ENCODE data around the gene GPRIN3. TPM values are rescaled to one million over a fixed set of nuclear protein-coding genes. Genes with fewer than 3 reads are reported as not detected.

Gene GPRIN3
- total RNA-seq, 1 experiment from 2014 or later: not detected

DNA sequence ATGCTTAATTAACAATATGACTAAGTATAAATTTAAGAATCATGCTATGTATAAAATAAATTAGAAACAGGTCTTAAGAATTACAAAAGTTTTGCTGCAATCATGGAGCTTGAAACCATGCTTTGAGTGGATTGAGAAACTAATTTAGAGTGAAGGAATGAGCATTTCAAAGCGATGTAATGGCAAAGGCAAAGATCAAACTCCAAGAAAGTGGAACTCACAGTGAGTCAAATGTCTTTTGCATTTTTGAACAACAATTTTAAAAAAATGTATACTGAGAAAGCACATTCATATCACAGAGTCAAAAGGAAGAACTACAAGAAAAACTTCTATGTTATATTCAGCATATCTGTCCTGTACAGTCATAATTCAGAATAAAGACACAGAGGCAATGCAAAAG is 6.6 kb downstream of the GPRIN3 start:
- Histone ChIP-seq H3K36me3 (ENCODE audit: insufficient read depth, low read length, poor library complexity, severe bottlenecking) (no peaks in the 10 kb centered on the region), H3K27ac (ENCODE audit: low read depth, low read length, poor library complexity, severe bottlenecking) (no peak overlapping the region), H3K4me3 (ENCODE audit: low read depth, low read length, poor library complexity, severe bottlenecking) (no peak overlapping the region), H3K4me1 (ENCODE audit: insufficient read depth, low read length, poor library complexity, severe bottlenecking) (peaks cover 7% of the 10 kb centered on the region), H3K27me3 (replicated peaks; ENCODE audit: insufficient read depth, low read depth, low read length, poor library complexity) (no peaks in the 10 kb centered on the region), H3K9me3 (ENCODE audit: low read depth, low read length, poor library complexity, severe bottlenecking) (no peaks in the 10 kb centered on the region)
- intact Hi-C loops (cut with micrococcal nuclease; ENCODE audit: unreplicated experiment): no loop called here
- POLR2A ChIA-PET (ENCODE audit: low non-redundant PET): no interaction called here
- BruUV-seq (replicated peaks): no TSS peak
- CTCF ChIA-PET: no interaction called here
- TF ChIP-seq, protein P1, sequence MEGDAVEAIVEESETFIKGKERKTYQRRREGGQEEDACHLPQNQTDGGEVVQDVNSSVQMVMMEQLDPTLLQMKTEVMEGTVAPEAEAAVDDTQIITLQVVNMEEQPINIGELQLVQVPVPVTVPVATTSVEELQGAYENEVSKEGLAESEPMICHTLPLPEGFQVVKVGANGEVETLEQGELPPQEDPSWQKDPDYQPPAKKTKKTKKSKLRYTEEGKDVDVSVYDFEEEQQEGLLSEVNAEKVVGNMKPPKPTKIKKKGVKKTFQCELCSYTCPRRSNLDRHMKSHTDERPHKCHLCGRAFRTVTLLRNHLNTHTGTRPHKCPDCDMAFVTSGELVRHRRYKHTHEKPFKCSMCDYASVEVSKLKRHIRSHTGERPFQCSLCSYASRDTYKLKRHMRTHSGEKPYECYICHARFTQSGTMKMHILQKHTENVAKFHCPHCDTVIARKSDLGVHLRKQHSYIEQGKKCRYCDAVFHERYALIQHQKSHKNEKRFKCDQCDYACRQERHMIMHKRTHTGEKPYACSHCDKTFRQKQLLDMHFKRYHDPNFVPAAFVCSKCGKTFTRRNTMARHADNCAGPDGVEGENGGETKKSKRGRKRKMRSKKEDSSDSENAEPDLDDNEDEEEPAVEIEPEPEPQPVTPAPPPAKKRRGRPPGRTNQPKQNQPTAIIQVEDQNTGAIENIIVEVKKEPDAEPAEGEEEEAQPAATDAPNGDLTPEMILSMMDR (conservative IDR thresholded peaks at IDR 0.05; ENCODE audit: low read depth, low read length): no peak
- no peak for TF ChIP-seq EZH2 (IDR thresholded peaks at IDR 0.05; ENCODE audit: borderline replicate concordance, low read depth, low read length, poor library complexity, severe bottlenecking)
- no peak for DNase-seq (ENCODE audit: low spot score)

DNA sequence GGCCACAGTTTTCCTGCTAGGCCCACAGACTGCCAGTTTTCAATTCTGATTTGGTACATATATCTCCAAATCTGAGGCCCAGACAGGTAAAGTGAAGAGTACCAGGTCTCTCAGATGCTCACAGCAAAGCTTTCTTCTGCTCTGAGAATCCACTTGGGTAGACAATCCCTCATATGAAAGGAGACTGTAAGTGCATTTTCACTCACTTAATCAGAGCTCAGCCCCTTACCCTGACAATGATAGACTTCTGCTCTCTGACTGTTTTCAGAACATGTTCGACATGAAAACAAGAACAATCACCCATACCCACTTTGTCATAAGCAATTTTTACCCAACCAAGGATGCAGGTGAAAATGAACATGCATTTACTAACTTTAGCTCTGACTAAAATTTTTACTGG is 7.1 kb downstream of the GPRIN3 start:
- no peak overlapping the region for H3K4me3 ChIP-seq (ENCODE audit: low read depth, low read length, poor library complexity, severe bottlenecking)
- no peaks in the 10 kb centered on the region for H3K9me3 ChIP-seq (ENCODE audit: low read depth, low read length, poor library complexity, severe bottlenecking)
- H3K4me1 ChIP-seq (ENCODE audit: insufficient read depth, low read length, poor library complexity, severe bottlenecking): peaks cover 7% of the 10 kb centered on the region
- BruUV-seq (replicated peaks): no TSS peak
- no peak for DNase-seq (ENCODE audit: low spot score)
- POLR2A ChIA-PET (ENCODE audit: low non-redundant PET): no interaction called here
- CTCF ChIA-PET: no interaction called here
- H3K27ac ChIP-seq (ENCODE audit: low read depth, low read length, poor library complexity, severe bottlenecking): no peak overlapping the region
- intact Hi-C loops (cut with micrococcal nuclease; ENCODE audit: unreplicated experiment): no loop called here
- TF ChIP-seq, protein P1 (conservative IDR thresholded peaks at IDR 0.05; ENCODE audit: low read depth, low read length): no peak
- no peak for TF ChIP-seq EZH2 (IDR thresholded peaks at IDR 0.05; ENCODE audit: borderline replicate concordance, low read depth, low read length, poor library complexity, severe bottlenecking)
- no peaks in the 10 kb centered on the region for H3K27me3 ChIP-seq (replicated peaks; ENCODE audit: insufficient read depth, low read depth, low read length, poor library complexity)
- no peaks in the 10 kb centered on the region for H3K36me3 ChIP-seq (ENCODE audit: insufficient read depth, low read length, poor library complexity, severe bottlenecking)

- no TSS peak for BruUV-seq (replicated peaks)
- ChIA-PET CTCF (no interaction called here), POLR2A (ENCODE audit: low non-redundant PET) (no interaction called here)
- Histone ChIP-seq H3K27me3 (replicated peaks; ENCODE audit: insufficient read depth, low read depth, low read length, poor library complexity) (no peaks in the 10 kb centered on the region), H3K27ac (ENCODE audit: low read depth, low read length, poor library complexity, severe bottlenecking) (no peak overlapping the region), H3K4me3 (ENCODE audit: low read depth, low read length, poor library complexity, severe bottlenecking) (no peak overlapping the region), H3K4me1 (ENCODE audit: insufficient read depth, low read length, poor library complexity, severe bottlenecking) (peaks cover 7% of the 10 kb centered on the region), H3K36me3 (ENCODE audit: insufficient read depth, low read length, poor library complexity, severe bottlenecking) (no peaks in the 10 kb centered on the region), H3K9me3 (ENCODE audit: low read depth, low read length, poor library complexity, severe bottlenecking) (no peaks in the 10 kb centered on the region)
- intact Hi-C loops (cut with micrococcal nuclease; ENCODE audit: unreplicated experiment): no loop called here
- TF ChIP-seq EZH2 (IDR thresholded peaks at IDR 0.05; ENCODE audit: borderline replicate concordance, low read depth, low read length, poor library complexity, severe bottlenecking): no peak
- TF ChIP-seq, protein P1 (conservative IDR thresholded peaks at IDR 0.05; ENCODE audit: low read depth, low read length): no peak
- no peak for DNase-seq (ENCODE audit: low spot score)
These were observed 7.5 kb downstream of the GPRIN3 start for GRCh38 chr4:89300060-89300459.

Measured in A673 (cell line).